Activated B cell treated with CpG ODN at 0.5 μM for 24 hours (primary cell): ENCODE measurements around the gene NUAK2. TPM values are rescaled to one million over a fixed set of nuclear protein-coding genes. Genes with fewer than 3 reads are reported as not detected.

Experiments
- ATAC-seq: fragments of 200-7000 bp; cut with Tn5 transposase; one replicate; pipeline ENCODE4 v1.10.0; 2021; ENCODE audit warnings: low read depth, mild to moderate bottlenecking, moderate library complexity
- CTCF ChIA-PET: fragments of 350-600 bp; sonication (Branson Sonifier 250); formaldehyde crosslinking; loops from one replicate; lab custom pipeline; 2021; ENCODE audit warnings: antibody characterized with exemption; lab: Charles Lee
- POLR2A ChIA-PET: fragments of 350-600 bp; sonication (Branson Sonifier 250); formaldehyde crosslinking; loops from one replicate; lab custom pipeline; 2021; ENCODE audit warnings: antibody characterized with exemption; lab: Charles Lee
- DNase-seq: peaks from one replicate; pipeline ENCODE4 v3.0.0; 2022
- H3K27ac Mint-ChIP-seq: one replicate; pipeline ENCODE4 v1.8.0; 2020; ENCODE audit warnings: mixed read lengths
- H3K27me3 Mint-ChIP-seq: one replicate; pipeline ENCODE4 v1.8.0; 2021; ENCODE audit warnings: mixed read lengths
- H3K36me3 Mint-ChIP-seq: one replicate; pipeline ENCODE4 v1.8.0; 2021; ENCODE audit warnings: low read depth, mixed read lengths
- H3K4me1 Mint-ChIP-seq: one replicate; pipeline ENCODE4 v1.8.0; 2021; ENCODE audit warnings: mixed read lengths
- H3K4me3 Mint-ChIP-seq: one replicate; pipeline ENCODE4 v1.8.0; 2020; ENCODE audit warnings: mild to moderate bottlenecking, mixed read lengths
- H3K9me3 Mint-ChIP-seq: one replicate; pipeline ENCODE4 v1.8.0; 2020; ENCODE audit warnings: mixed read lengths
- CTCF ChIP-seq: fragments of 200-600 bp; IDR thresholded peaks from one replicate; pipeline ENCODE4 v1.8.0; 2022; ENCODE audit warnings: antibody characterized with exemption, mild to moderate bottlenecking
- intact Hi-C: fragments of 100-400 bp; cut with micrococcal nuclease; formaldehyde crosslinking; loops from one replicate; pipeline ENCODE4 v1.15.1; 2024
- total RNA-seq: library from RNA; stranded (reverse); gene quantifications from 2 replicates; pipeline ENCODE4 v1.2.3, GENCODE V29; 2022

The NUAK2 gene
- total RNA-seq, 1 donor from 2014 or later: 26.2 TPM

- intact Hi-C loops: no loop called here
- Mint-ChIP-seq H3K27me3 (no peaks in the 10 kb centered on the region), H3K4me1 (peaks cover 90% of the 10 kb centered on the region), H3K9me3 (no peaks in the 10 kb centered on the region), H3K36me3 (no peaks in the 10 kb centered on the region), H3K27ac (no peak overlapping the region), H3K4me3 (no peak overlapping the region)
- ATAC-seq (no peak), DNase-seq (no peak)
- POLR2A ChIA-PET: interaction anchor here (0.7 to 35.7 kb wide), 6 partner anchors 9 to 136 kb away, joined by 3 to 1622 read pairs (median 4); partner anchors contain the start of gene NUAK2
- CTCF ChIA-PET: interaction anchor here (0.7 to 4.4 kb wide), 4 partner anchors 10 to 31 kb away, joined by 3 to 21 read pairs (median 3); no protein-coding TSS in a partner anchor
- TF ChIP-seq CTCF: no peak
Measured at GRCh38 chr1:205294934-205295333, 26.6 kb downstream of the NUAK2 start.

GRCh38 chr1:205294175-205294917, 27.2 kb downstream of the NUAK2 start:
- ATAC-seq (no peak), DNase-seq (no peak)
- Mint-ChIP-seq H3K36me3 (no peaks in the 10 kb centered on the region), H3K27ac (peak overlapping the region; percentile 50), H3K4me3 (peak overlapping the region; percentile 38), H3K4me1 (peaks cover 87% of the 10 kb centered on the region), H3K9me3 (no peaks in the 10 kb centered on the region), H3K27me3 (no peaks in the 10 kb centered on the region)
- intact Hi-C loops: no loop called here
- ChIA-PET POLR2A (interaction anchor here (0.7 to 35.7 kb wide), 5 partner anchors 9 to 21 kb away, joined by 3 to 1622 read pairs (median 5); partner anchors contain the start of gene NUAK2), CTCF (interaction anchor here (0.7 to 4.4 kb wide), 6 partner anchors 9 to 31 kb away, joined by 3 to 21 read pairs (median 3); no protein-coding TSS in a partner anchor)
- TF ChIP-seq CTCF: no peak

GRCh38 chr1:205293350-205294074, 28.0 kb downstream of the NUAK2 start:
- ChIA-PET POLR2A (interaction anchor here (1.4 to 35.7 kb wide), 3 partner anchors 8 to 22 kb away, joined by 5 to 1622 read pairs (median 7); partner anchors contain the start of gene NUAK2), CTCF (interaction anchor here (1.2 to 4.4 kb wide), 4 partner anchors 18 to 31 kb away, joined by 3 to 21 read pairs (median 4); no protein-coding TSS in a partner anchor)
- peaks cover 88% of the 10 kb centered on the region for H3K4me1 Mint-ChIP-seq
- TF ChIP-seq CTCF: no peak
- no peaks in the 10 kb centered on the region for H3K9me3 Mint-ChIP-seq
- H3K27ac Mint-ChIP-seq: peak overlapping the region; percentile 74
- H3K36me3 Mint-ChIP-seq: no peaks in the 10 kb centered on the region
- DNase-seq (no peak), ATAC-seq (no peak)
- no peaks in the 10 kb centered on the region for H3K27me3 Mint-ChIP-seq
- intact Hi-C loops: no loop called here
- no peak overlapping the region for H3K4me3 Mint-ChIP-seq

- H3K27me3 Mint-ChIP-seq: no peaks in the 10 kb centered on the region
- CTCF ChIA-PET: interaction anchor here (1.6 kb wide), 1 partner anchor 19 kb away, joined by 4 read pairs; no protein-coding TSS in a partner anchor
- H3K9me3 Mint-ChIP-seq: no peaks in the 10 kb centered on the region
- peak; percentile 40 for DNase-seq
- TF ChIP-seq CTCF: no peak
- POLR2A ChIA-PET: interaction anchor here (1.3 to 35.7 kb wide), 2 partner anchors 18 to 24 kb away, joined by 3 to 1622 read pairs; partner anchors contain the start of gene NUAK2
- ATAC-seq: peak; percentile 9
- H3K4me3 Mint-ChIP-seq: no peak overlapping the region
- peaks cover 1% of the 10 kb centered on the region for H3K36me3 Mint-ChIP-seq
- peak overlapping the region; percentile 74 for H3K27ac Mint-ChIP-seq
- intact Hi-C loops: no loop called here
- peaks cover 91% of the 10 kb centered on the region for H3K4me1 Mint-ChIP-seq
Measured at GRCh38 chr1:205291596-205291995, 29.9 kb downstream of the NUAK2 start.
